NAMALWA (cell line): ENCODE results near the gene SKOR1.

Source experiments
- DNase-seq: peaks from one replicate; pipeline ENCODE4 v3.0.0-alpha.2; 2015; ENCODE audit warnings: low spot score

Gene SKOR1

DNA sequence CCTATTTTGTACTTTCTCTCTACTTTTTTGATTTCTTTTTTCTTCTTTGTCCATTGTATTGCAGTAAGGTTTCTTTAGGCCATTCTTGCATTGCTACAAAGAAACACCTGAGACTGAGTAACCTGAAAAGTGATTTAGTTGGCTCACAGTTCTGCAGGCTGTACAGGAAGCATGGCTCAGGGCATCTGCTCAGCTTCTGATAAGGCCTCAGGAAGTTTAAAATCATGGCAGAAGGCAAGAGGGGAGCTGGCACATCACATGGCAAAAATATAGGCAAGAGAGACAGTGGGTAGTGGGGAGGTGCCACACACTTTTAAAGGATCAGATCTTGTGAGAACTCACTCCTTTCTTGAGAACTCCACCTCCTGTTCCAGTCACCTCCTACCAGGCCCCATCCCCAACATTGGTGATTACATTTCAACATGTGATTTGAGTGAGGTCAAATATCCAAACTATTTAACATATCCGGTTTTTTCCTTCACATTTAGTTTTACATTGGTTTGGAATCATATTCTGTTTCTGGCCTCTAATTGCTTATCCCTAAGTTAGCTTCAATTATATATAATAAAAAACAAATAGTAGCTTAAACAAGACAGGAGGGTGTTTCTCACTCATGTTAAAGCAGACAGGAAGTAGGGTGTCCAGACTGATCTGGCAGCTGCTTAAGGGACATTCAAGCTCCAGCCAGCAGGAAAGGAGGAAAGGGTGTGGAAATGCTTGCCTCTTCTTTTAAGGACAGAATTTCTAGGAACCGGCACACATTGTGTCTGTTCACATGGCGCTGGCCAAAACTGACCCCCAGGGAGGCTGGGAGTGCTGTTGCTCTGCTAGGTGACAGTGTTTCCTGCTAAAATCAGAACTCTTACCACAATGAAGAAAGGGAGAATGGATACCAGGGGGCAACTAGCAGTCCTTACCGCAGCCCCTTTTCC lies 28.8 kb upstream of the SKOR1 start:
- DNase-seq = no peak

DNA sequence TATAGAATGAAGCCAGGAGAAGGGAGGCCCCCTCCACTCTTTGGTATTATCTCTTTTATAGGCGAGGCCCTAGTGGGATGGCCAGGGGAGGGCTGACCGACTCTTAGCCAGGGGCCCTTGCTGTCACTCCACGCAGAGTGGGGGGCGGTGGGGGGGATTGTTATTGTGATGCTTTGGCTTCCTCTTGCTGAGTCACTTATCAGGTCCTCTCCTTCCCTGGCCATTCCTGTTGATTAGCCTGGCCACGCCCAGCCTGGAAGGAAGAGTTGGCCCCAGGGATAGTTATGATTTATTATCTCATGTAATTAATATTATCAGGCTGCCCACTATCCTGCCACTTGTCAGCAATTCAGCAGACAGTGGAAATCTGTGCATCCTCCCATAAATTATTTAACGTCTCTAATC lies 25.5 kb upstream of the SKOR1 start:
- DNase-seq = no peak

DNA sequence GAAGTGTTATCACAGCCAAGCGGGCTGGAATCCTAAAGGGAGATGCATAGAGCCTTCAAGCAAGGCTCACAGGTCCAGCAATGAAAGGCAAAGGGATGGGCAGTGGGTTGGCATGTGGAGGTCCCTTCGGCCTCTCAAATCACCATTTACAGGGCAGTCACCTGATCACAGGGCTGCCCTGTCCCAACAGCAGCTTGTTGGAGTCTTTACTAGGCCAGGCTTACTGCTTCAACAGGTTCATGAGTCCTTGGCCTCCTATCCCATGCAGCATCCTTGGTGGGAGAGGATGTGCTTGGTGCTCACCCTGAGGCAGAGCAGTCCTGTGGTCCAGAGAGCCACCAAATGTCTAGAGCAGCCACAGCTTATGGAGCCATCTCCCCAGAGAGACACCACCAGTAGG lies 24.2 kb upstream of the SKOR1 start:
- DNase-seq = no peak

DNA sequence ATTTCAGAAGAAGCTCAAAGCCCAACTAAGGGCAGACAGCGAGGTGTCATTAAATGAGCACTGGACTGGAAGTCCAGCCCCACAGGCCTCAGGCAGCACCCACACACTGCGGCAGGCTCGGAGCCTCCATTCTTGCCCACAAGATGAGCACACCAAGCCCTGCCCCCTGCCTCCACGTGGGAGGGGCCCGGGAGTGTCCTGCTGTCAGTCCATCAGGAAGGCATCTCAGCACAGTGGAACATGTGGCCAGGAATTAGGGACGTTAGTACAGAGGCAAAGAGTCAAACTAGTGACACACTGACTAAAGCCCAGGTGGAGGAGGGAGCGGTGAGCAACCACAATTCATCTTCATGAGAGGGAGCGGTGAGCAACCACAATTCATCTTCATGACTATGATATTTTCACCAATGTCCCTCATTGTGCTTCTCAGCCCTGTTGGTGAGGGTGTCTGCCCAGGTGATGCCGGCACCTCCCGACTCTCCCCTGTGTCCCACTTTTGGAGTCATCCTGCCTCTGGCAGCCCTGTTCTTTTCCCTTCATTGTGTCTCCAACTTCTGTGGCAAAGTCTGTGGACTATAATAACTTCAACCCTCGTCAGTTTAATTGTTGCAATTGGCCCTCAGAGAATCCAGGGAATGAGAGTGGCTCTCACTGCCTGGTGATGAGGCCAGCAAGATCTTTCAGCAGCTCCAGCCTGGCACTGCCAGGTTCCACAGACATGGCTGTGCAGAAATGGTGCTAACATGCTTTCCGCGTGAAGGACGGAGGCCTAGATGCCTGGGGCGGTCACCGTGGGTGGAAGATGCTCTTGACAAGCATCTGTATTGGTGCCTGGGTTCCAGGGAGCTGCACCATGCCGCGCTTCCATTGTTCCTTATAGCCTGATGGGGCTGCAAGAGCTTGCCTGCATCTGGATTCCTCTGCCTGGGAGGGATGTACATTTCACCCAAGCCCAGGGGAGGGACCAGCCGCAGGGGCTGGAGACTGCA lies 23.1 kb upstream of the SKOR1 start:
- no peak for DNase-seq

DNA sequence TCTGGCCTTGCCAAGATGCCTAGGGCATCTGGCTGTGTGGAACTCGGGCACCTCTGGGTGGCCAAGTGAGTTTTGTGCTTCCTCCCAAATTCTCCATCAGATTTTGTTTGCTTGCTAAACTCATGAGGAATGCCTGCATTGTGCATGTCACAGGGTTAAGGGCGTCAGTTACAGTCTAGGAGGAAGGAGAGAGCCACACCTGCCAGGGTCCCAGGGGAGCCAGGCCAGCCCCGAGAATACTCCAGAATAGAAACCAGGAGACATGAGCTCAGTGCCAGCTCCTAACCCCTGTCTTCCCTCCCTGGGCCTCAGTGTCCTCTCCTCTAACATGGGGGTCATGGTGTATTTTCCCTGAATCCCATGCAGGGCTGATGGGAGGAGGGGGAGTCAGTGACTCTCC lies 22.0 kb upstream of the SKOR1 start:
- no peak for DNase-seq

DNA sequence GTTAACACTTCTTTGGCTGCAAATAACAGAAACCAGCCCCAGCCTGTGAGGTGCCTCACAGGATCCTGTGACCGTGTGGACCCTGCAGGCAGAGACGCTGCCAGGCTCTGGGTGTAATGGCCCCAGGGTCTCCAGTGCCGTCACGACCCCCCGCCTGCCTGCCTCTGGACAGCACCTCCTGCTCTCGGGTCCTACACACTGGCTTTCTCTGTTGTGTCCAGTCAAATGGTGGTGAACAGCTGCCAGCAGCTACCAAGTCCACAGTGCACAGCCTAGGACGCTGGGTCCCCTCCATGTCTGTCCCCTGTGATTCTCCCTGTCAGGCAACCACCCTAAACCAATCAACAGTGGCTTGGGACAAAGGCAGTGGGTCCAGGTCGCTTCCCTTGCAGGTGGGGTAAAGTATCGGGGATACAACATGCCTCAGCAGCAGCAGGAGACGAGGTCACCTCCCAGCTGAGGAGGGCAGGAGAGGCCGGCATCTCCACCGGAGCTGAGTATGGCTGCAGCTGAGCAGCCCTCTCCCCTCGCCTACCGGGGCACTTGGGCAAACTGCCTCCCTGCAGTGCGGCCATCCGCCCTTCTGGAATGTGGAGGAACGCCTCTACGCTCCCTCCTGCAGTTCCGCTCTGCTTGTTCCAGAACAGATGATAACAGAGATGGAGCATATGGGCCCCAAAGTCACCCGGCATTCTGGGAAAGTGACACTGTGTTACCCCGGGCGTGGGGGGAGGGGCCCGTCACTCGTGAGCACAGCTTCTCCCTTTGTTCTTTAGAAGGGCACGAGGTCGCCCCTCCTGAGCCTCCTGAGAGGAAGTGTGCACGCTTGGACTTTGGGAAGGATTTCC lies 21.1 kb upstream of the SKOR1 start:
- DNase-seq = no peak

DNA sequence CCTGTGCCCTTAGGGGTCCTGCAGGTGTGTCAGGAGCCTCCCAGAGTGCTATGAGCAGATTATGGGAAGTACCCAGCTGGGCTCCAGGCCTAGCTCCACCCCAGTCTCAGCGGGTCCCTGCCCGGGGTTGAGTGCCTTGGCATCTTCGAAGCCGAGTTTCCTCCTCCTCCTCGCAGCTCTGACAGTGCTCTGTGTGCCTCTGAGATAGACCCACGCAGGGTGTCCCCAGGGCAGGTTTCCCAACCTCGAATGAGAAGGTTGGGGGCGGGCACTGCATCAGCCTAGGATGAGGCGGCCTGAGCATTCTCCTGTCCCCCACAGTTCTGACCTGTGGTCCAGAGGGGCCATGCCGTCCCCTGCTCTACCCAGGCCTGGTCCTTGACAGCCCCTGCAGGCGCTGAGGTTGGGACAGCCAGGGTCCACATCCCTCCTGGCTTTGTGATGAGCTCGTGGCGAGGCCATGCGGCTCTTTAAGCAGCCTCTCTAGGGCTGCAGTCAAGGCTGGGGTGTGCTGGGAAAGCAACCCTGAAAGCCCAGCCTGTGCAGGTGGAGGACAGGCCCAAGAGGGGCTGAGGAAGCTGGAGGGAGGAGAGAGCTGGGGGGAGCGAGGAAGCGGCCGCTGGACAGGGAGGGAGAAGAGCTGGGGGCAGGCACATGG lies 20.2 kb upstream of the SKOR1 start:
- DNase-seq = no peak

- DNase-seq = no peak
Measured at GRCh38 chr15:67805666-67806516, 19.4 kb upstream of the SKOR1 start.

DNA sequence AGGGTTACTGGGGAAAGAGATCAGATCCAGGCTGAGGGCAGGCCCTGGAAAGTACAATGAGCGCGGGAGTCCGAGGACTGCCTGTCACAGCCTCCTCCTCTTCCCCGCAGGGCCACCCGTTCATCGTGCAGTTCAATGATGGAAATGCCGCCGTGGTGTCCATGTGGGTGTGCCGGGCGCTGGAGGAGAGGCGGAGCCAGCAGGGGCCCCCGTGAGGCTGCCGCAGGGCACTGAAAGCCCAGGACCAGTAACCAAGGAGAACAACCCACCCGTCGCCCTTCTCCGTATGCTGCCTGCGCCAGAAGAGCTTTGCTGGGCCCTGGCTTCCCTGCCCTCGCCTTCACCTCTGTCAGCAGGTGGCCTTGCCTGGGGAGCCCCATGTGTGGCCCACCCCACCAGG lies 18.8 kb upstream of the SKOR1 start:
- DNase-seq = no peak

GRCh38 chr15:67807141-67807540 lies 18.2 kb upstream of the SKOR1 start:
- no peak for DNase-seq

DNA sequence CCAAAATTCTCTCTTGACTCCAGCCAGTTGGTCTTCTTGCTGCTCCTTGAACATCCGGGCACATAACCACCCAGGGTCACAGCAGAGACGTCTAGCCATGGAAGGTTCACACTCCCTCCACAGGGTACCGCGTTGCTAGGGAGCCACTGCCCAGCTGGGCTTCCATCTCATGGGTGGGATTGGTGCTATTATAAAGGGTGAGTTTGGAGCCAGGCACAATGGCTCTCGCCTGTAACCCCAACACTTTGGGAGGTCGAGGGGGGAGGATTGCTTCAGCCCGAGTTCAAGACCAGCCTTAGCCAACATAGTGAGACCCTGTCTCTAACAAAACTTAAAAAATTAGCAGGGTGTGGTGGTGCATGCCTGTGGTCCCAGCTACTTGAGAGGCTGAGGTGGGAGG lies 17.5 kb upstream of the SKOR1 start:
- no peak for DNase-seq

DNA sequence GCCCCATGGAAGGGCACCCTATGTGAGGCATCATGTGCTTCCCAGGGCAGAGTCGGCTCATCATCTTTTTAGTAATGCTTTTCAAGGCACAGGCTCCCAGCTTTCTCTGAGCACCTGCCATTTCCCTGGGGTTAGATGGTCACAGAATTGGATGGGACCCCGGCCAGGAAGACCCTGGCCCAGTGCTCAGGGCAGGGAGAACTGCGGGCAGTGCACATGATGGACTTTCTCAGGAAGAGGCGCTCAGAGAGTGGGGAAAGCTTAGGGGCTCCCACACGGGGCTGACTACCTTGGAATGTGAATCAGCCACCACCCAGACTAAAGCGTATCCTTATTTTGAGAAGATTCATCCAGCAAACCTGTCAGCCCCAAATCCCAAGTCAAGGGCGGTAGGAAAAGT lies 16.5 kb upstream of the SKOR1 start:
- DNase-seq = no peak

- no peak for DNase-seq
Measured at GRCh38 chr15:67809441-67809840, 15.9 kb upstream of the SKOR1 start.

- DNase-seq = no peak
Measured at GRCh38 chr15:67809866-67810265, 15.4 kb upstream of the SKOR1 start.

DNA sequence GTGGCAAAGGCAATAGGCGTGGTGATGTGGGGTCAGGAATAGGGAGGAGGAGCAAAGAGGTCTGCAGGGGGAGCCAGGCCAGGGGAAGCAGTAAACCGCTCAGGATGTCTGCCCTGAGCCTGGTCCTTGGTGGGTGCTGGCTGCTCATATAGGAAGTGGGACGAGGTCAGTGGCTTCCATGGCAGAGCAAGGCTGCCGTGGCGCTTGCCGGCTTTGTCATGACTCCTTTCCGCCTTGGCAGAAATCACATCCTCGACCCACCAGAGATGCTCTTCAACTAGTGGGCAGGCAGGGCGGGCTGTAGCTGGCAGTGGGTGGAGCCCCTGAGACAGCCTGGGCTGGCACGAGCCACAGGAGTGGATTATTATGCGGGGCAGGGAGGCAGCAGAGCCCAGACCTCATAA lies 13.1 kb upstream of the SKOR1 start:
- no peak for DNase-seq

DNA sequence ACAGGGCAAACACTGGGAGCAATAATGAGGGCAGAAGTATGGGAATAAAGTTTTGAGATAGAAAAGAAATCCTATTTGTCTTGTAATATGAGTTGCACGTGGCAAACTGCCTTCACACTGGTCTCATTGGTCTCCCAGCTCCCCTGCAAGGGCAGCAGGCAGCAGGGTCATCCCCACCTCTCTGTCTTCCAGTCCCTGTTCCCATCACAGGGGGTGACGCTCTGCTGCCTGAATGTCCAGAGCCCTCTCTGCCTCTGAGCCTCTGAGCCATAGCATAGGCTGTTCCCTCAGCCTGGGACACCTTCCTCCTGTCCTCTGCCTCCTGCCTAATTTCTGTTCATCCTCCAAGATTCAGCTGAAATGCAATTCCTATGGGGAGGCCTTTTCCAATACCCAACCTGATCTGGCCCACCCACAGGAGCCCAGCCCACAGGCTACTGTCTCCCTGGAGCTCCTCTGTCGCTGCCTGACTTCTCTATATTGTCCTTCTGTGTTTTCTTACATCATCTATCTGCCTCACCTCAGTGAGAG lies 12.1 kb upstream of the SKOR1 start:
- no peak for DNase-seq

DNA sequence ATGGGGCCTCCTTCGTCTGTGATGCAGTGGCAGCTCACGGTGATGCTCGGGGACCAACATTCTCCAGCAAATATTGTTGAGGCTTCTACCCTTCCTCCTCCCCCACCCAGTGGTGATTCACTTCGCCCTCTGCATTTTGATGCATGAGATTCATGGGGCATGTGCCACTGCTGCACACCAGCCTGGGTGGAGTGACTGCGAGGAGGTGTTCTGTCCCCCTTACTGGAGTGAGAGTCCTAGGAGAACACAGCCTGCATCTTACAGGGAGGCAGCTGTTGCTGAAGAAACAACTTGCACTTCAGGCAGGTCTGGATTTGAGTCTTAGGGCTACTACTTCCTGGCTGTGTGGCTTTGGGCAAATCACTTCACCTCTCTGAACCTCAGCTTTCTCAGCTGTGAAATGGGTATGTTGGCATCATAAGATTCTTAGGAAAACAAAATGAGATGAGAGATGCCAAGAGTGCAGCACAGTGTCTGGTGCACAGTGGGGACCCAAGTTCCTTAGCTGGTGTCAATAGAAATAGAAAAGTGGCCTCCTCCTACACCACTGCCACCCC lies 10.2 kb upstream of the SKOR1 start:
- DNase-seq = no peak

- DNase-seq = no peak
Measured at GRCh38 chr15:67816668-67817067, 8.6 kb upstream of the SKOR1 start.

GRCh38 chr15:67818464-67818863 lies 6.8 kb upstream of the SKOR1 start:
- no peak for DNase-seq

GRCh38 chr15:67819636-67820035 lies 5.7 kb upstream of the SKOR1 start:
- no peak for DNase-seq
